IPS DF 6.9 (cell line): ENCODE results near the gene TTC28.
A peak's percentile ranks its signal among the peaks of the same experiment; 100 is the strongest.
"Not testable (repeated sequence)": the region's sequence is repeated elsewhere in the genome, so short reads cannot be mapped to it uniquely, and the experiment has no call there.

Source experiments
- DNase-seq: peaks from one replicate; pipeline ENCODE4 v3.0.0-alpha.2; 2013; ENCODE audit warnings: low read depth, low spot score
- H3K27ac ChIP-seq: one replicate; pipeline ENCODE4 v1.5.1; 2013; ENCODE audit warnings: low read length, control low read depth
- H3K27me3 ChIP-seq: 2 replicates; pipeline ENCODE4 v1.6.1; 2013; ENCODE audit warnings: mild to moderate bottlenecking, low read length; ENCODE audit not compliant: control insufficient read depth, insufficient read depth
- H3K36me3 ChIP-seq: 2 replicates; pipeline ENCODE4 v1.6.1; 2013; ENCODE audit warnings: low read length; ENCODE audit not compliant: control insufficient read depth, insufficient read depth
- H3K4me1 ChIP-seq: 2 replicates; pipeline ENCODE4 v1.6.1; 2013; ENCODE audit warnings: low read length; ENCODE audit not compliant: control insufficient read depth, insufficient read depth
- H3K4me3 ChIP-seq: 2 replicates; pipeline ENCODE4 v1.5.1; 2013; ENCODE audit warnings: mild to moderate bottlenecking, low read length
- H3K9me3 ChIP-seq: 2 replicates; pipeline ENCODE4 v1.6.1; 2013; ENCODE audit warnings: low read length, inconsistent platforms; ENCODE audit not compliant: control insufficient read depth, insufficient read depth
- WGBS: extraction: QIAGEN DNeasy Blood & Tissue Kit; methylation state at CpG from one replicate; pipeline ENCODE4 v1.1.7; 2013; ENCODE audit warnings: mixed read lengths, missing lambda C conversion rate; ENCODE audit not compliant: insufficient read length, insufficient coverage; 5-methylcytosine and 5-hydroxymethylcytosine counted together

Gene TTC28

DNA sequence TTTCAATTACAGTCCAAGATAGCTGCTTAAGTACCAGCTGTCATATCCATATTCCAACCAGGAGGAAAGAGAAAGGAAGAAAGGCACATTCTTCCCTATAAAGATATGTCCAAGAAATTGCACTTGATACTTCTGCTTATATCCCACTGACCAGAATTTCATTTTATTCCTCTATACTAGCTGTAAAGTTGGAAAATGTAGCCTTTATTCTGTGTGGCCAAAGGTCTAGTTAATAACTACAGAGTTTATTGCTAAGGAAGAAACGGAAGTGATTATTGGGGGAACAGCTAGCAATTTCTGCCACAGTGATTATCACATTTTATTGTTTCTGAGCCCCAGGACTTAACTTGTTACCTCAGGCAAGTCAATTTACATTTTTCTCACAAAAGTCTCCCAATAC, 213.8 kb downstream of the TTC28 start:
- Histone ChIP-seq H3K4me3 (no peak overlapping the region), H3K36me3 (no peaks in the 10 kb centered on the region), H3K27me3 (no peaks in the 10 kb centered on the region), H3K9me3 (no peaks in the 10 kb centered on the region), H3K27ac (no peak overlapping the region), H3K4me1 (no peaks in the 10 kb centered on the region)
- no CpG with 5 or more reads among the region's 1 CpG for WGBS
- no peak for DNase-seq

- Histone ChIP-seq H3K4me3 (no peak overlapping the region), H3K27ac (no peak overlapping the region), H3K36me3 (no peaks in the 10 kb centered on the region), H3K27me3 (no peaks in the 10 kb centered on the region), H3K4me1 (no peaks in the 10 kb centered on the region), H3K9me3 (no peaks in the 10 kb centered on the region)
- WGBS: no CpG with 5 or more reads among the region's 1 CpG
- DNase-seq: no peak
Observed at GRCh38 chr22:28464127-28464526, 215.5 kb downstream of the TTC28 start.

- not testable (repeated sequence) for H3K27ac ChIP-seq, H3K9me3 ChIP-seq, H3K4me1 ChIP-seq, H3K4me3 ChIP-seq, DNase-seq, H3K27me3 ChIP-seq, H3K36me3 ChIP-seq
- no CpG with 5 or more reads among the region's 1 CpG for WGBS
Observed at GRCh38 chr22:28463408-28463807, 216.2 kb downstream of the TTC28 start.

DNA sequence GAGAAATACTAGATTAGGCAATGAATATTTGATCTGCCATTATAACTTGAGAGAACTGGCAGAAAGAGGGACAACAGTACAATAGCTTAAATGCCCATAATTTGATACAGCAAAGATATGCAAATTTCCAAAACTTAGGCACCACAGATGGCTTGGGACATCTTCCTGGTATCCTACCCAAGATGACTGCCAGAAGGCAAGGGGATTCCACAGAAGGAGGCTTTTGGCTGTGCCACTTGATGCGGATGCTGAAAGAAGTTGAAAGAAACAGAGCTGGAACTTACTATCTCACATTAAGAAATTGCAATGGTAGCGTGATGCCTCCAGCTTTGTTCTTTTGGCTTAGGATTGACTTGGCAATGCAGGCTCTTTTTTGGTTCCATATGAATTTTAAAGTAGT, 216.7 kb downstream of the TTC28 start:
- no peak for DNase-seq
- Histone ChIP-seq H3K27me3 (no peaks in the 10 kb centered on the region), H3K9me3 (no peaks in the 10 kb centered on the region), H3K27ac (no peak overlapping the region), H3K4me3 (no peak overlapping the region), H3K4me1 (no peaks in the 10 kb centered on the region), H3K36me3 (no peaks in the 10 kb centered on the region)
- WGBS: no CpG with 5 or more reads among the region's 2 CpGs

DNA sequence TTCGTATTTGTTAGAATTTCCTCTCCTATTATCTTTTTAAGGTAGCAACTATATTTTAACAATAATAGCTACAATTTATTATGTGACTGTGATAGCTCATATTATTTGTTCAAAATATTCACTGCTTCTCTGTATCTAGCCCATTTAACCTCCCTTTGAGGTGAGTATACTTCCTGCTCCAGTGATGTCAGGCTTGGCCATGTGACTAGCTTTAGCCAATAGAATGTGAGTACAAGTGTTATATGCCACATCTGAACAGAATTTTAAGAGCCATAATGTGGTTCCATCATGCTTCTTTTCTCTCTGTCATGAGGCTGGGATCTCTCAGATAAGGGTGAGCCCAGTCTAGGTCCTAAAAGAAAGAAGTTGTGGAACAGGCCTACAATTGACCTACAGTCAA, 217.6 kb downstream of the TTC28 start:
- H3K4me1 ChIP-seq: no peaks in the 10 kb centered on the region
- no peaks in the 10 kb centered on the region for H3K27me3 ChIP-seq
- H3K27ac ChIP-seq: no peak overlapping the region
- H3K9me3 ChIP-seq: no peaks in the 10 kb centered on the region
- no peaks in the 10 kb centered on the region for H3K36me3 ChIP-seq
- no CpG with 5 or more reads among the region's 1 CpG for WGBS
- no peak overlapping the region for H3K4me3 ChIP-seq
- no peak for DNase-seq

- H3K4me3 ChIP-seq: no peak overlapping the region
- H3K27ac ChIP-seq: no peak overlapping the region
- no peaks in the 10 kb centered on the region for H3K36me3 ChIP-seq
- DNase-seq: no peak
- no CpG with 5 or more reads among the region's 1 CpG for WGBS
- no peaks in the 10 kb centered on the region for H3K4me1 ChIP-seq
- no peaks in the 10 kb centered on the region for H3K9me3 ChIP-seq
- H3K27me3 ChIP-seq: no peaks in the 10 kb centered on the region
Observed at GRCh38 chr22:28454431-28455064, 225.1 kb downstream of the TTC28 start.

GRCh38 chr22:28450109-28450508, 229.5 kb downstream of the TTC28 start:
- H3K4me3 ChIP-seq: no peak overlapping the region
- WGBS: no CpG with 5 or more reads among the region's 1 CpG
- DNase-seq: no peak
- H3K9me3 ChIP-seq: no peaks in the 10 kb centered on the region
- no peaks in the 10 kb centered on the region for H3K27me3 ChIP-seq
- no peaks in the 10 kb centered on the region for H3K4me1 ChIP-seq
- H3K36me3 ChIP-seq: no peaks in the 10 kb centered on the region
- no peak overlapping the region for H3K27ac ChIP-seq

DNA sequence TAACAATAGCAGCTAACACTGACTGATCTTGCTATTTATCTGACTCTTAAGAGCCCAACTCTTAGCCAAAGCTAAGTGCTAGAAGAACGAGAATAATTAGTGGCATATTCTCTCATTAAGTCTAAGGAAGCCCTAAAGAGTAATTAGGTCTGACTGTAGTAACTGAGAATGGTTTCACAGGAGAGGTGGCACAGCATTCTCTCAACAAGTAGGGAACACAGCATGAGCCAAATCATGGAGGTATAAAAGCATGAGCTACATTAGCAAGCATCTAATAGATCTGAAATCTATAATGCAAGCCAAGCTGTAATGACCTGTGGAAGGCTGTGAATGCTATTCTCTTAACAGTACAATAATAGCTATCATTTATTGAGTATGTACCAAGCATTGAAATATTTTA, 230.6 kb downstream of the TTC28 start:
- Histone ChIP-seq H3K27ac (no peak overlapping the region), H3K36me3 (no peaks in the 10 kb centered on the region), H3K9me3 (no peaks in the 10 kb centered on the region), H3K27me3 (no peaks in the 10 kb centered on the region), H3K4me3 (no peak overlapping the region), H3K4me1 (no peaks in the 10 kb centered on the region)
- WGBS: no CpG with 5 or more reads among the region's 1 CpG
- no peak for DNase-seq

DNA sequence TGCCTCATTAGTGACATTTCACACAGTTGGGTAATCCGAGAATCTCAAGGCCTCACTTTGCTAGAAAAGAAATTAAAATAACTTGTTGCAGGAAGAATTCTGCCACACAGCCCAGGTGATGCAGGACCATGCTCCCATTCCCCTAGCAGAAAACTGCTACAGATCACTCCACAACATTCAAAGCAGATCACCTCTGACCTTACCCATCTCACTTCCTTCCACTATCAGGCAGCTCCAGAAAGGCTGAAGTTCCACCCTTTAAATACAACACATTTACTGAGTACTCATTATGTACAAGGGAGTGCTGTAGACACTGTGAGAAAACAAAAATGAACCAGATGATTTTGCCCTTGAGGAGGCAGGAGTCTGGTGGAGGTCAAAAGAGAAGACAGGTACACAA, 231.0 kb downstream of the TTC28 start:
- no peak for DNase-seq
- Histone ChIP-seq H3K9me3 (no peaks in the 10 kb centered on the region), H3K27ac (no peak overlapping the region), H3K27me3 (no peaks in the 10 kb centered on the region), H3K4me1 (no peaks in the 10 kb centered on the region), H3K36me3 (no peaks in the 10 kb centered on the region), H3K4me3 (no peak overlapping the region)
- no CpG with 5 or more reads among the region's 1 CpG for WGBS

DNA sequence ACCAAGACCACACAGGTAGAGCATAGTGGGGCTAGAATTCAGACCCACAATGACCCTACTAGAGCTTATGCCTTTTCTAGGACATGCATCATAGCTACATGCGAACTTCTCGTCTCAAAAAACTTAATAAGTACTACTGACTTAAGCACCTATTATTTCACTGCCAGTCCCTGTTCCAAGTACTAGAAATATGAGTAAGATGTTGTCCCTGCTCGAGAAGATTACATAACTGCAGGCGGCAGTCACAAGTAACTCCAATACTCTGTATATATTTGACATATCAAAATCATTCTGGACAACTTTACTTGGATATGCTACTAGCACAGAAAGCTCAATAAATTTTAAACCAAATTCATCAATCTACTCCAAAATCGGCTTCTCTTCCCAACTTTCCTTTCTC, 235.0 kb downstream of the TTC28 start:
- H3K4me1 ChIP-seq: no peaks in the 10 kb centered on the region
- no peak for DNase-seq
- H3K36me3 ChIP-seq: no peaks in the 10 kb centered on the region
- 100% methylated on average over 1 of the region's 5 CpGs for WGBS
- H3K4me3 ChIP-seq: no peak overlapping the region
- no peaks in the 10 kb centered on the region for H3K27me3 ChIP-seq
- H3K9me3 ChIP-seq: no peaks in the 10 kb centered on the region
- no peak overlapping the region for H3K27ac ChIP-seq

GRCh38 chr22:28443526-28443876, 236.1 kb downstream of the TTC28 start:
- peak overlapping the region; percentile 47; the same call in 1 of the 2 replicates for H3K4me3 ChIP-seq
- no CpG with 5 or more reads among the region's 5 CpGs for WGBS
- H3K9me3 ChIP-seq: no peaks in the 10 kb centered on the region
- no peaks in the 10 kb centered on the region for H3K4me1 ChIP-seq
- H3K27me3 ChIP-seq: no peaks in the 10 kb centered on the region
- H3K36me3 ChIP-seq: no peaks in the 10 kb centered on the region
- DNase-seq: peak; percentile 47
- H3K27ac ChIP-seq: no peak overlapping the region
